Endothelial cell (in vitro differentiated cells): Measurements from ENCODE around the gene INSL4. TPM values are rescaled to one million over a fixed set of nuclear protein-coding genes. Genes with fewer than 3 reads are reported as not detected.

ENCODE experiments used
- DNase-seq: peaks from one replicate; pipeline ENCODE4 v3.0.0; 2021; ENCODE audit warnings: low spot score
- H3K27ac Mint-ChIP-seq: one replicate; pipeline ENCODE4 v1.8.0; 2021; ENCODE audit warnings: mixed read lengths, inconsistent platforms; ENCODE audit not compliant: unreplicated experiment
- H3K27me3 Mint-ChIP-seq: one replicate; pipeline ENCODE4 v1.8.0; 2021; ENCODE audit warnings: mild to moderate bottlenecking, moderate library complexity, mixed read lengths, inconsistent platforms; ENCODE audit not compliant: unreplicated experiment
- H3K36me3 Mint-ChIP-seq: one replicate; pipeline ENCODE4 v1.8.0; 2021; ENCODE audit warnings: mild to moderate bottlenecking, low read depth, mixed read lengths, inconsistent platforms; ENCODE audit not compliant: unreplicated experiment
- H3K4me1 Mint-ChIP-seq: one replicate; pipeline ENCODE4 v1.8.0; 2021; ENCODE audit warnings: mild to moderate bottlenecking, mixed read lengths, inconsistent platforms; ENCODE audit not compliant: unreplicated experiment
- H3K4me3 Mint-ChIP-seq: one replicate; pipeline ENCODE4 v1.8.0; 2021; ENCODE audit warnings: mild to moderate bottlenecking, mixed read lengths, inconsistent platforms; ENCODE audit not compliant: unreplicated experiment
- H3K9me3 Mint-ChIP-seq: one replicate; pipeline ENCODE4 v1.8.0; 2021; ENCODE audit warnings: mixed read lengths, inconsistent platforms; ENCODE audit not compliant: unreplicated experiment
- total RNA-seq: library from RNA; stranded (reverse); fragmentation: NEBNext Ultra II Directional; extraction: Animal tissue kit (Norgen Biotek cat#: 25700); gene quantifications from one replicate; pipeline ENCODE4 v1.2.1, GENCODE V29; 2021; ENCODE audit not compliant: unreplicated experiment
- TF ChIP-seq, protein P1 (sequence below): fragments of 200-600 bp; sonication (generic); IDR thresholded peaks from one replicate; pipeline ENCODE4 v1.5.0; 2021; ENCODE audit warnings: antibody characterized with exemption; ENCODE audit not compliant: unreplicated experiment

The INSL4 gene
- total RNA-seq, 1 donor from 2014 or later: not detected

DNA sequence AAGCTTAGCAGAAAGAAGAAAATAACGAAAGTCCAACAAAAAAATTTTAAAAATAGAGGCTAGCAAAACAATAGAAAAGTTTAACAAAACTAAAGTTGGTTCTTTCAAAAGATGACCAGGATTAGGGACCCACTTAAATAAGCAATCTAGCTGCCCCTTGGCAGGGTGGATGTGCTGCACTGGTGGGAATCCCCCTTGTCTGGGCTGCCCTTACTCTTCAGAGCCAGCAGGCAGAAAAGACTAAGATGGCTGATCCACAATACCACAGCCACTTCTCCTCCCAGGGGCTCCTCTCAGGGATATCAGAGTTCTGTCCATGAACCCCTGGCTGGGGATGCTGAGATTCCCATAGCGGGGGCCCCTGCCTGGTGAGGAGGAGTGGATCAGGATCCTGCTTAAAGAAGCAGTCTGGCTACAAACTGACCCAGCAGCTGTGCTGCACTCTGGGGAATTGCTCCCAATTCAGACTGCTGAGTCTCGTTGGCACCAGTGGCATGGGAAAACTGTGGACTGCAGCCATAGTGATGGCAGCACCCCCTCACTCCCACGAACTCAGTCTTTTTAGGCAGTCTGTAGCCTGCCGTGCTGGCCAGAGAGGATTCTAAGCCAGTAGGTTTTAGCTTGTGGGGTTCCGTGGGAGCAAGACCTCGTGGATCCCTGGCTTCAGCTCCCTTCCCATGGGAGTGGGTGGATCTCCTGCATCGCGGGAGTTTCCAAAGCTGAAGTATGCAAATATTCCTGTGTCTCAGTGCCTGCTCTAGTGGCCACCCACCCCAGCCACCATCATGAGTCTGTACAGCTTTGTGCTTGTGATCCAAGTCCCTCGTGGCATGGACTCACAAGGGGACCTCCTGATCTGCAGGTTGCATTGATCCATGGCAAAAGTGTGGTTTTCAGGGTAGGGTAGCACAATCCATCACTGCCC lies 42.9 kb upstream of the INSL4 start:
- H3K9me3 Mint-ChIP-seq: no peaks in the 10 kb centered on the region
- no peaks in the 10 kb centered on the region for H3K36me3 Mint-ChIP-seq
- peaks cover 3% of the 10 kb centered on the region for H3K27me3 Mint-ChIP-seq
- H3K4me1 Mint-ChIP-seq: no peaks in the 10 kb centered on the region
- no peak overlapping the region for H3K27ac Mint-ChIP-seq
- no peak for DNase-seq
- H3K4me3 Mint-ChIP-seq: no peak overlapping the region
- TF ChIP-seq, protein P1, sequence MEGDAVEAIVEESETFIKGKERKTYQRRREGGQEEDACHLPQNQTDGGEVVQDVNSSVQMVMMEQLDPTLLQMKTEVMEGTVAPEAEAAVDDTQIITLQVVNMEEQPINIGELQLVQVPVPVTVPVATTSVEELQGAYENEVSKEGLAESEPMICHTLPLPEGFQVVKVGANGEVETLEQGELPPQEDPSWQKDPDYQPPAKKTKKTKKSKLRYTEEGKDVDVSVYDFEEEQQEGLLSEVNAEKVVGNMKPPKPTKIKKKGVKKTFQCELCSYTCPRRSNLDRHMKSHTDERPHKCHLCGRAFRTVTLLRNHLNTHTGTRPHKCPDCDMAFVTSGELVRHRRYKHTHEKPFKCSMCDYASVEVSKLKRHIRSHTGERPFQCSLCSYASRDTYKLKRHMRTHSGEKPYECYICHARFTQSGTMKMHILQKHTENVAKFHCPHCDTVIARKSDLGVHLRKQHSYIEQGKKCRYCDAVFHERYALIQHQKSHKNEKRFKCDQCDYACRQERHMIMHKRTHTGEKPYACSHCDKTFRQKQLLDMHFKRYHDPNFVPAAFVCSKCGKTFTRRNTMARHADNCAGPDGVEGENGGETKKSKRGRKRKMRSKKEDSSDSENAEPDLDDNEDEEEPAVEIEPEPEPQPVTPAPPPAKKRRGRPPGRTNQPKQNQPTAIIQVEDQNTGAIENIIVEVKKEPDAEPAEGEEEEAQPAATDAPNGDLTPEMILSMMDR: no peak

DNA sequence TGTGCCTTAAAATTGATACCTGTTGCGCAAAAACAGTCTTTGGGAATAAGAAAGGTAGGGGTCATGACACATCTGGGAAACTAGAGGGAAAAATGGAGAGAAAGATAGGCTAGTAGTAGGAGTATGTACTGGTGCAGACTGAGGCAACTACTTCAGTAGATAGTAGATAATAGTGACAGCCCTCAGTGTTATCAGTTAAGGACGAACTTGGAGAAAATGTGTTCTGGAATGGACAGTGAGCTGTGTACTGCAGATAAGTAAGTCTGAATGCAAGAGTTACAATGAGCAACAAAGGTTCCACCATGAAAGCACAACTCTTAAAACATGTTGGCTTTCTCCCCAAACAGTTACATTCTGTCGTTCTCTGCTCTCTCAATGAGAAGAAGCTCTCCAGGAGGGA lies 39.2 kb upstream of the INSL4 start:
- Mint-ChIP-seq H3K27ac (no peak overlapping the region), H3K36me3 (no peaks in the 10 kb centered on the region), H3K9me3 (no peaks in the 10 kb centered on the region), H3K4me3 (no peak overlapping the region), H3K27me3 (no peaks in the 10 kb centered on the region), H3K4me1 (no peaks in the 10 kb centered on the region)
- TF ChIP-seq, protein P1: no peak
- DNase-seq: no peak

DNA sequence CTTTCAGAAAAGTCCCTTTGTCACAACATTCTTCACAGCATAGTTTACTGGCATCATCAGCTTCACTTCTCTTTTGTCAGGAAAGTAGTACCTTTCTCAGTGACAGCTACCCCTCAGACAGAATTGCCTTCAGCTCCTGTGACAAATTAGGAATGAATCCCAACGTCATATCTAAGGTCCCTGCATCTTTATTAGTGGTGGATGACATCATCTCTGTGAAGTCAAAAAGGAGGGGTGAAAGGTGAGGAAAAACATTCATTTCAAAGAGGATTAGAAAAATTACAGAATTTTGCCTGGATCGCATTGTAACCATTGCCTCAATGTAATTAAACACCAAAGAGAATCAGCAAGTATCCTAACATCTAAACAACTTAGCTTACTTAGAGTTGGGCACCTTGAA lies 37.9 kb upstream of the INSL4 start:
- Mint-ChIP-seq H3K27ac (no peak overlapping the region), H3K4me3 (no peak overlapping the region), H3K27me3 (no peaks in the 10 kb centered on the region), H3K9me3 (no peaks in the 10 kb centered on the region), H3K4me1 (no peaks in the 10 kb centered on the region), H3K36me3 (no peaks in the 10 kb centered on the region)
- TF ChIP-seq, protein P1: no peak
- DNase-seq: no peak

DNA sequence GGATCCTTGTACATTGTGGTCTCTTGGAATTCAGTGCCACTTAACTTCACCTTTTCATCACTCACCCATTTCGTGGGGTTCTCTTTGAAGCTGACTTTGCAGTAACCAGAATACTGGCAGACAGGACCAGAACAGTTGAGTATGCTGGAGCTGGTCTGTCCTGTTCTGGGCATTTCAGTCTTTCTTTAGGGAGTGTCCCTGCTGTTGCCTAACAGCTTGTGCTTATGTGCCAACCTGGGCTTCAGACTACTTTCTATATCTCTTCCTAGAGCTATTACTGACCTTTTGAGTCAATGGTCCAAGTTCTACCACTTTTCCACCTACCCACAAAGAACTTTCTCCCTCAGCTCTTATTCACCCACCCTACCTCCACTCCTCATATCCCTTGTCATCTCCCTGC lies 35.8 kb upstream of the INSL4 start:
- DNase-seq: no peak
- Mint-ChIP-seq H3K9me3 (no peaks in the 10 kb centered on the region), H3K27me3 (no peaks in the 10 kb centered on the region), H3K4me1 (no peaks in the 10 kb centered on the region), H3K4me3 (no peak overlapping the region), H3K36me3 (no peaks in the 10 kb centered on the region), H3K27ac (no peak overlapping the region)
- TF ChIP-seq, protein P1: no peak

DNA sequence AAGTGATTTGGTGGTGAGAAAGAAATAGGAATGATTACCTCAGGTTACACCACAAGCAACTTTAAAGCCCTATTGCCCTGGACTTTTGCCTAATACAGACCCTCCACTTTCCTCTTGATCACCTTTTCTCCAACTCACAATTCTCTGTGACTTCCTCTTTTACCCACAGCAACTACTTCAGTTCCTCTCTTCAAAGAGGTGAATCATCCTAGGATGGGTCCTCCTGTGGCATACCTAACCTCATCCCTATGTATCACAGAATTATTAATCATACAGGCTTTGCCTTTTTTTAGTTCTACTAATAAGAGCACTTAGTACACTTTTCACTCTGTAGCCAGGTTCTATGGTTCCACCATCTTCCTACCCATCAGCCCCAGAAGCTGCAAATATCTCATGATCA lies 26.1 kb upstream of the INSL4 start:
- H3K36me3 Mint-ChIP-seq: no peaks in the 10 kb centered on the region
- TF ChIP-seq, protein P1: no peak
- peaks cover 8% of the 10 kb centered on the region for H3K4me1 Mint-ChIP-seq
- DNase-seq: no peak
- H3K9me3 Mint-ChIP-seq: no peaks in the 10 kb centered on the region
- H3K4me3 Mint-ChIP-seq: no peak overlapping the region
- no peak overlapping the region for H3K27ac Mint-ChIP-seq
- H3K27me3 Mint-ChIP-seq: no peaks in the 10 kb centered on the region
